Esophagus squamous epithelium (tissue), 5 donors: ENCODE results near the gene LBR. TPM values are rescaled to one million over a fixed set of nuclear protein-coding genes. Genes with fewer than 3 reads are reported as not detected.

Experiments used
- DNase-seq: peaks from one replicate; lab custom pipeline; 2025; lab: John Stamatoyannopoulos, UW
- H3K27ac ChIP-seq, 4 donors: fragments of 200-600 bp; sonication (generic); one replicate each; pipeline ENCODE4 v1.5.1; 2016 to 2019; ENCODE audit warnings: mild to moderate bottlenecking in 1 of 4
- H3K27me3 ChIP-seq, 4 donors: fragments of 200-600 bp; sonication (generic); 1 replicate in 3 of 4; 2 replicates in 1 of 4; pipeline versions ENCODE4 v1.5.1 to v1.6.0; 2017 to 2021; ENCODE audit warnings: antibody characterized with exemption in 1 of 4
- H3K36me3 ChIP-seq, 3 donors: fragments of 200-600 bp; sonication (generic); one replicate each; pipeline ENCODE4 v1.5.1; 2016 to 2019
- H3K4me1 ChIP-seq, 3 donors: fragments of 200-600 bp; sonication (generic); one replicate each; pipeline ENCODE4 v1.5.1; 2017 to 2019
- H3K4me3 ChIP-seq, 4 donors: fragments of 200-600 bp; sonication (generic); 1 replicate in 3 of 4; 2 replicates in 1 of 4; pipeline ENCODE4 v1.5.1; 2016 to 2019; ENCODE audit warnings: mild to moderate bottlenecking in 2 of 4, moderate library complexity in 1 of 4
- H3K9me3 ChIP-seq, 3 donors: fragments of 200-600 bp; sonication (generic); one replicate each; pipeline ENCODE4 v1.5.1; 2016 to 2019
- POLR2A ChIP-seq, 4 donors: fragments of 450-650 bp; IDR thresholded peaks; one replicate each; pipeline ENCODE4 v1.6.1; 2017; ENCODE audit warnings: antibody characterized with exemption in 4 of 4, mild to moderate bottlenecking in 4 of 4, moderate library complexity in 3 of 4
- WGBS, 2 donors: methylation state at CpG; one replicate each; pipeline ENCODE4 v1.1.5; 2018; 5-methylcytosine and 5-hydroxymethylcytosine counted together
- intact Hi-C: fragments of 100-400 bp; cut with DNase I; formaldehyde crosslinking; loops from one replicate; pipeline ENCODE4 v1.15.0; 2022
- total RNA-seq, 4 donors: library from RNA; depleted of rRNA; stranded (reverse); fragments of >200 nt; gene quantifications; one replicate each; pipeline ENCODE4 v1.1.0, GENCODE V29; 2016
- TF ChIP-seq, protein P1 (sequence below), 6 experiments: fragments of 450-650 bp in 4 of 6; fragments of 200-600 bp in 2 of 6; sonication (generic) in 2 of 6; IDR thresholded peaks; one replicate each; pipeline ENCODE4 v1.5.1; 2016 to 2019; ENCODE audit warnings: antibody characterized with exemption in 6 of 6, mild to moderate bottlenecking in 4 of 6, moderate library complexity in 4 of 6
- donor health status: DM: yes; HTN: yes; CAD: no.

LBR gene
- total RNA-seq, 4 donors from 2014 or later, result 39.8 to 50.0 (median 42.9) TPM

DNA sequence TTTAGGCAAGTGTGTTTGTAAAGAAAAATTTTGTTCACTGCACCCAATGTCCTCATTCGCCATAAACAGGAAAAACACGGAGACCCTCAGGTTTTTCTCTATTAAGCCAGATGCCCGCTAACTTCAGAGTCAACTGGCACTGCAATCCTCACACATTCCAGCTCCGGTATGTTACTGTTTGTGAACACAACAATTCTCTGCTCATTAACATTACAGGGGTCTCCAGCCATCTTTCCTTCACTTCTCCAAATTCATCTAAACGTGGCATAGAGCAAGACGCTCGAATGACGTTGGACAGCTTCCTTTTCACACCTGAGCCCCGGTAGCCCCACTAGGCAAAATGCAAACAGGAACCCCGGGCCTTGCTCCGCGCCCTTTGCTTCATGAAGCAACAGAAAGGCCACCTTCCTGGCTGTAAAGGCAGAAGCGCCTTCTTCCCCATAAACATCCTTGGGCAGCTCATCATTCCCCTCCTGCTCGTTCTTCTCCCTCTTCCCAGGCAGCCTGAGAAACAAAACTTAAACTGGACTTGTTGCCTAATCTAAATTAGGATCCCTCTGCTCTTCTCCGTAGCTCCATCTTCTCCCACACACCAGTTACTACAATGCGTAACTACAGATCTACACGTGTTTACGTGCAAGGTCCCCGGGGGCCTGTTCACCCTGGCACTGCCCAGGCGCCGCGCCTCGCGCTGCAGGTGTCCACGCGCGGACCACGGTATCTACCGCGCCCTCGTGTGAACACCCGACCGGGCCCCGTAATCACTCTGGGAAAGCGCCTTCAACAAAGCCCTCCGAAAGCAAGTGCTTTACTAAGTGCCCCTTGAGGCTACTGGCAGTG is 1.2 kb downstream of the LBR start:
- TF ChIP-seq POLR2A (IDR thresholded peaks at IDR 0.05), result no peak
- TF ChIP-seq, protein P1, sequence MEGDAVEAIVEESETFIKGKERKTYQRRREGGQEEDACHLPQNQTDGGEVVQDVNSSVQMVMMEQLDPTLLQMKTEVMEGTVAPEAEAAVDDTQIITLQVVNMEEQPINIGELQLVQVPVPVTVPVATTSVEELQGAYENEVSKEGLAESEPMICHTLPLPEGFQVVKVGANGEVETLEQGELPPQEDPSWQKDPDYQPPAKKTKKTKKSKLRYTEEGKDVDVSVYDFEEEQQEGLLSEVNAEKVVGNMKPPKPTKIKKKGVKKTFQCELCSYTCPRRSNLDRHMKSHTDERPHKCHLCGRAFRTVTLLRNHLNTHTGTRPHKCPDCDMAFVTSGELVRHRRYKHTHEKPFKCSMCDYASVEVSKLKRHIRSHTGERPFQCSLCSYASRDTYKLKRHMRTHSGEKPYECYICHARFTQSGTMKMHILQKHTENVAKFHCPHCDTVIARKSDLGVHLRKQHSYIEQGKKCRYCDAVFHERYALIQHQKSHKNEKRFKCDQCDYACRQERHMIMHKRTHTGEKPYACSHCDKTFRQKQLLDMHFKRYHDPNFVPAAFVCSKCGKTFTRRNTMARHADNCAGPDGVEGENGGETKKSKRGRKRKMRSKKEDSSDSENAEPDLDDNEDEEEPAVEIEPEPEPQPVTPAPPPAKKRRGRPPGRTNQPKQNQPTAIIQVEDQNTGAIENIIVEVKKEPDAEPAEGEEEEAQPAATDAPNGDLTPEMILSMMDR (IDR thresholded peaks at IDR 0.05), result no peak
- DNase-seq, result no peak
- peaks cover 19 to 59% (median 21%) of the 10 kb centered on the region in 3 donors for H3K4me1 ChIP-seq
- H3K27ac ChIP-seq, result peak overlapping the region; percentile 87 to 99 (median 97)
- peaks cover 0 to 20% (median 0%) of the 10 kb centered on the region in 3 donors for H3K36me3 ChIP-seq
- H3K27me3 ChIP-seq, result no peaks in the 10 kb centered on the region
- no peaks in the 10 kb centered on the region for H3K9me3 ChIP-seq
- intact Hi-C loops, result no loop called here
- peak overlapping the region; percentile 67 to 98 (median 96) for H3K4me3 ChIP-seq
- WGBS, 2 donors, result 8 to 9% methylated on average over 19 to 27 of the region's 36 CpGs

- Histone ChIP-seq H3K4me3 (peak overlapping the region in 1 of 4 donors; percentile 98), H3K36me3 (peaks cover 0 to 31% (median 0%) of the 10 kb centered on the region in 3 donors), H3K4me1 (peaks cover 19 to 59% (median 21%) of the 10 kb centered on the region in 3 donors), H3K27me3 (no peaks in the 10 kb centered on the region), H3K27ac (peak overlapping the region; percentile 2 to 99 (median 91)), H3K9me3 (no peaks in the 10 kb centered on the region)
- TF ChIP-seq POLR2A (IDR thresholded peaks at IDR 0.05), result no peak
- TF ChIP-seq, protein P1 (IDR thresholded peaks at IDR 0.05), result no peak
- DNase-seq, result no peak
- 39 to 51% methylated on average over 5 of the region's 5 CpGs for WGBS, 2 donors
- intact Hi-C loops, result no loop called here
Observed at GRCh38 chr1:225425201-225425786, 2.5 kb downstream of the LBR start.

- no peak for DNase-seq
- Histone ChIP-seq H3K4me3 (peak overlapping the region in 1 of 4 donors; percentile 33), H3K36me3 (peaks cover 0 to 37% (median 0%) of the 10 kb centered on the region in 3 donors), H3K27ac (peak overlapping the region; percentile 2 to 99 (median 91)), H3K27me3 (no peaks in the 10 kb centered on the region), H3K9me3 (no peaks in the 10 kb centered on the region), H3K4me1 (peaks cover 19 to 59% (median 21%) of the 10 kb centered on the region in 3 donors)
- intact Hi-C loops, result no loop called here
- TF ChIP-seq, protein P1 (IDR thresholded peaks at IDR 0.05), result no peak
- TF ChIP-seq POLR2A (IDR thresholded peaks at IDR 0.05), result no peak
- 74 to 79% methylated on average over 6 of the region's 6 CpGs for WGBS, 2 donors
Observed at GRCh38 chr1:225424562-225425200, 3.2 kb downstream of the LBR start.

DNA sequence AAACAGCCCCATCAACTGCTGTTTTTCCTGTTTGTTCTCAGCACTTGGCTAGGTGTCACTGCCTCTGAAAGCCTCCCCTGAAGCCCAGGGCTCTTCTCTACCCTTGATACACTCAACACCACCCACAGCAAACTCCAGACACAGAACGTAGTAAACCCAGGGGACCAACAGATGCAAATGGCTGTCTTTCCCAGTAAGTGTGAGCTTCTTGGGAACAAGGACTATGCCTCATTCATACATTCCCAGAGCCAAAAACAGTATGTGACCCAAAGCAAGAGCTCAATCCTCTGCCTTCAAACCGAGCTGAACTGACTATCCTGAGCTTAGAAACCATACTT is 4.4 kb downstream of the LBR start:
- intact Hi-C loops, result no loop called here
- H3K27ac ChIP-seq, result peak overlapping the region in 2 of 4 donors; percentile 34 to 38
- peaks cover 16 to 50% (median 21%) of the 10 kb centered on the region in 3 donors for H3K4me1 ChIP-seq
- no peak for DNase-seq
- H3K36me3 ChIP-seq, result peaks cover 4 to 49% (median 8%) of the 10 kb centered on the region in 3 donors
- no peak overlapping the region for H3K4me3 ChIP-seq
- WGBS, 2 donors, result 42 to 59% methylated on average over 2 of the region's 2 CpGs
- no peaks in the 10 kb centered on the region for H3K9me3 ChIP-seq
- TF ChIP-seq, protein P1 (IDR thresholded peaks at IDR 0.05), result no peak
- no peak for TF ChIP-seq POLR2A (IDR thresholded peaks at IDR 0.05)
- no peaks in the 10 kb centered on the region for H3K27me3 ChIP-seq
